Measurements from ENCODE around the gene CNDP2.

The CNDP2 gene

GRCh38 chr18:74546751-74547530, 50.8 kb downstream of the CNDP2 start:
- TF ChIP-seq EGR1 (IDR thresholded peaks at IDR 0.05) (no peak), YY1 (IDR thresholded peaks at IDR 0.05; ENCODE audit: low read depth) (no peak), ZBTB7A (IDR thresholded peaks at IDR 0.05; ENCODE audit: low read depth) (no peak), TEAD4 (IDR thresholded peaks at IDR 0.05) (no peak), CREB1 (IDR thresholded peaks at IDR 0.05; ENCODE audit: low read depth) (no peak), USF1 (IDR thresholded peaks at IDR 0.05) (no peak), TAF1 (IDR thresholded peaks at IDR 0.05; ENCODE audit: low read depth) (no peak), REST (IDR thresholded peaks at IDR 0.05; ENCODE audit: low read depth) (no peak), TCF12 (IDR thresholded peaks at IDR 0.05; ENCODE audit: low read depth) (no peak), EP300 (IDR thresholded peaks at IDR 0.05; ENCODE audit: borderline replicate concordance) (no peak), FOXM1 (IDR thresholded peaks at IDR 0.05; ENCODE audit: borderline replicate concordance, low read depth) (no peak), NFIC (IDR thresholded peaks at IDR 0.05) (no peak), RAD21 (IDR thresholded peaks at IDR 0.05; ENCODE audit: low read depth) (no peak), MAX (IDR thresholded peaks at IDR 0.05) (no peak), CEBPB (IDR thresholded peaks at IDR 0.05) (no peak)

GRCh38 chr18:74547860-74548259, 51.7 kb downstream of the CNDP2 start:
- no peak for TF ChIP-seq RAD21 (IDR thresholded peaks at IDR 0.05; ENCODE audit: low read depth)
- TF ChIP-seq MAX (IDR thresholded peaks at IDR 0.05) = no peak
- TF ChIP-seq YY1 (IDR thresholded peaks at IDR 0.05; ENCODE audit: low read depth) = no peak
- no peak for TF ChIP-seq EP300 (IDR thresholded peaks at IDR 0.05; ENCODE audit: borderline replicate concordance)
- no peak for TF ChIP-seq NFIC (IDR thresholded peaks at IDR 0.05)
- TF ChIP-seq TAF1 (IDR thresholded peaks at IDR 0.05; ENCODE audit: low read depth) = no peak
- TF ChIP-seq TEAD4 (IDR thresholded peaks at IDR 0.05) = no peak
- no peak for TF ChIP-seq FOXM1 (IDR thresholded peaks at IDR 0.05; ENCODE audit: borderline replicate concordance, low read depth)
- TF ChIP-seq USF1 (IDR thresholded peaks at IDR 0.05) = no peak
- TF ChIP-seq REST (IDR thresholded peaks at IDR 0.05; ENCODE audit: low read depth) = no peak
- TF ChIP-seq CREB1 (IDR thresholded peaks at IDR 0.05; ENCODE audit: low read depth) = no peak

GRCh38 chr18:74549591-74550104, 53.5 kb downstream of the CNDP2 start:
- TF ChIP-seq EP300 (IDR thresholded peaks at IDR 0.05; ENCODE audit: borderline replicate concordance) = no peak
- TF ChIP-seq TEAD4 (IDR thresholded peaks at IDR 0.05) = no peak
- TF ChIP-seq RAD21 (IDR thresholded peaks at IDR 0.05; ENCODE audit: low read depth) = no peak
- no peak for TF ChIP-seq FOXM1 (IDR thresholded peaks at IDR 0.05; ENCODE audit: borderline replicate concordance, low read depth)
- TF ChIP-seq TCF12 (IDR thresholded peaks at IDR 0.05; ENCODE audit: low read depth) = no peak
- no peak for TF ChIP-seq EGR1 (IDR thresholded peaks at IDR 0.05)
- no peak for TF ChIP-seq TAF1 (IDR thresholded peaks at IDR 0.05; ENCODE audit: low read depth)
- TF ChIP-seq CEBPB (IDR thresholded peaks at IDR 0.05) = no peak
- TF ChIP-seq REST (IDR thresholded peaks at IDR 0.05; ENCODE audit: low read depth) = no peak
- TF ChIP-seq NFIC (IDR thresholded peaks at IDR 0.05) = no peak

GRCh38 chr18:74550886-74551285, 54.7 kb downstream of the CNDP2 start:
- TF ChIP-seq TCF12 (IDR thresholded peaks at IDR 0.05; ENCODE audit: low read depth) (no peak), CEBPB (IDR thresholded peaks at IDR 0.05) (no peak), ZBTB7A (IDR thresholded peaks at IDR 0.05; ENCODE audit: low read depth) (no peak), CREB1 (IDR thresholded peaks at IDR 0.05; ENCODE audit: low read depth) (no peak), USF1 (IDR thresholded peaks at IDR 0.05) (no peak), FOXM1 (IDR thresholded peaks at IDR 0.05; ENCODE audit: borderline replicate concordance, low read depth) (no peak), TAF1 (IDR thresholded peaks at IDR 0.05; ENCODE audit: low read depth) (no peak), NFIC (IDR thresholded peaks at IDR 0.05) (no peak)

All from Ishikawa (cell line).